ENCODE results near the gene FASTK. TPM values are rescaled to one million over a fixed set of nuclear protein-coding genes. Genes with fewer than 3 reads are reported as not detected.
"Not testable (repeated sequence)": the region's sequence is repeated elsewhere in the genome, so short reads cannot be mapped to it uniquely, and the experiment has no call there.

Gene FASTK
- total RNA-seq, 3 donors from 2014 or later, result 78.6 to 122 (median 98.5) TPM

GRCh38 chr7:151045262-151045661, 35.3 kb downstream of the FASTK start:
- H3K36me3 ChIP-seq (ENCODE audit: low read depth), result no peaks in the 10 kb centered on the region
- H3K4me3 ChIP-seq, result no peak overlapping the region
- ATAC-seq, result no peak
- H3K4me1 ChIP-seq (ENCODE audit: low read depth), result no peaks in the 10 kb centered on the region
- no peak for DNase-seq
- no peak for TF ChIP-seq CTCF (IDR thresholded peaks at IDR 0.05)
- intact Hi-C loops (cut with DNase I, micrococcal nuclease), result no loop called here
- H3K9me3 ChIP-seq, result no peaks in the 10 kb centered on the region

- intact Hi-C loops (cut with DNase I, micrococcal nuclease), result no loop called here
- H3K36me3 ChIP-seq (ENCODE audit: low read depth), result no peaks in the 10 kb centered on the region
These were observed 36.6 kb downstream of the FASTK start for GRCh38 chr7:151043959-151044358.

GRCh38 chr7:151043449-151043848, 37.2 kb downstream of the FASTK start:
- ATAC-seq; H3K4me1 ChIP-seq (ENCODE audit: low read depth); intact Hi-C loops (cut with DNase I, micrococcal nuclease); H3K9me3 ChIP-seq; H3K36me3 ChIP-seq (ENCODE audit: low read depth); DNase-seq; H3K4me3 ChIP-seq: not testable (repeated sequence)

More at GRCh38 chr7:151043959-151044358, 36.6 kb downstream of the FASTK start:
- Histone ChIP-seq H3K9me3 (no peaks in the 10 kb centered on the region), H3K4me1 (ENCODE audit: low read depth) (no peaks in the 10 kb centered on the region), H3K4me3 (no peak overlapping the region)
- DNase-seq (no peak), ATAC-seq (no peak)
- no peak for TF ChIP-seq CTCF (IDR thresholded peaks at IDR 0.05)

- H3K4me3 ChIP-seq, result no peak overlapping the region
- ATAC-seq (no peak), DNase-seq (no peak)
- H3K9me3 ChIP-seq, result no peaks in the 10 kb centered on the region
- intact Hi-C loops (cut with DNase I, micrococcal nuclease), result no loop called here
- H3K36me3 ChIP-seq (ENCODE audit: low read depth), result no peaks in the 10 kb centered on the region
- no peak for TF ChIP-seq CTCF (IDR thresholded peaks at IDR 0.05)
- H3K4me1 ChIP-seq (ENCODE audit: low read depth), result no peaks in the 10 kb centered on the region
These were observed 39.8 kb downstream of the FASTK start for GRCh38 chr7:151040616-151041375.

GRCh38 chr7:151039850-151040548, 40.6 kb downstream of the FASTK start:
- intact Hi-C loops (cut with DNase I, micrococcal nuclease), result no loop called here

More at GRCh38 chr7:151039850-151040548, 40.6 kb downstream of the FASTK start:
- H3K4me1 ChIP-seq (ENCODE audit: low read depth), result no peaks in the 10 kb centered on the region
- ATAC-seq (no peak), DNase-seq (no peak)
- H3K36me3 ChIP-seq (ENCODE audit: low read depth), result no peaks in the 10 kb centered on the region
- no peak for TF ChIP-seq CTCF (IDR thresholded peaks at IDR 0.05)
- no peak overlapping the region for H3K4me3 ChIP-seq
- H3K9me3 ChIP-seq, result no peaks in the 10 kb centered on the region

All from mucosa of descending colon (tissue), 3 donors.